Hindlimb muscle (tissue), 1 donor: ENCODE data around the gene HOXC11. TPM values are rescaled to one million over a fixed set of nuclear protein-coding genes. Genes with fewer than 3 reads are reported as not detected.

ENCODE experiments used
- DNase-seq: peaks from one replicate; pipeline ENCODE4 v3.0.0-alpha.2; 2013
- polyA plus RNA-seq: library from polyadenylated mRNA; unstranded; fragments of 120-200 nt; gene quantifications from one replicate; pipeline ENCODE4 v1.2.1, GENCODE V29; 2013; ENCODE audit not compliant: insufficient read length

The HOXC11 gene
- polyA plus RNA-seq, 1 donor: 7.1 TPM

DNA sequence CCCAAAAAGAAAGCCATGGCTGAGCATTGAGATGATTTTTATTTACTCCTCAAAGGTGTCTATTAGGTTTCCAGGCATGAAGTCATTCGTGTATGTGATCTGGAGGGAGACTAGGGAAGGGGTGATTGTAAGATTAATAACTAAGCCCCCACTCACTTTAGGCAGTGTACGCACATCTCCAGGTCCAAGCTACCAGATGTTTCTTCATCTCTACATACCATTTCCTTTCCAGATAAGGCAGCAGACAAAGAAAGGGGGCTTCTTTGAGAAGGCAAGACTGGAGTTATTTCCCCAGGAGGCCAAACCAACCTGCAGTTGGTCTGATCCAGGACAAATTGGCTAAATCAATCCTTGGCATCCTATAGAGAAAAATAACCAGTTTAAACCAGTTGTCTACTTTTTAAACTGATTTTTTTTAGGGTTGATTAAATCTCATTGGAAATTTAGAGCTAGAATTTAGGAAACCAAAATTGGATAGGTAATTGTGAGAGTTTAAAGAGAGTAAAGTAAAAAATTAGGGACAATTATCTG is 30.4 kb upstream of the HOXC11 start:
- DNase-seq: no peak

DNA sequence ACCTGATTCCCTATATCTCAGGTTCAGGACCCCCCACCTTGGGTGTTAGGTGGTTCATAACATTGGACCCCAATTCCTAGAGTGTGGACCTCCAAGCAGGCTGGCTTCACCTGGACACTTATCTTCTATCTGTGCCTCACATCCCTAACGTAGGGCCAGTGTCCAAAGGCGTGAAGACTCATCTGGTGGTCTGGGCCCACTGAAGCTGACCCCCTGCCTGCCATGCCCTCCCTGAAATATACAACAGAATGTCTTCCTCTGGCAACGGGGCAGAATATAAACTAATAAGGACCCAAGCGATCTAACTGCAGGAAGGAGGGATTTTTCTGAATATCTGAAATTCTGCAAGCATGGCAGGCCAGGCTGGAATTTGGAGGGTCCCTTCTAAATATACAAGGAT is 28.7 kb upstream of the HOXC11 start:
- DNase-seq: no peak

DNA sequence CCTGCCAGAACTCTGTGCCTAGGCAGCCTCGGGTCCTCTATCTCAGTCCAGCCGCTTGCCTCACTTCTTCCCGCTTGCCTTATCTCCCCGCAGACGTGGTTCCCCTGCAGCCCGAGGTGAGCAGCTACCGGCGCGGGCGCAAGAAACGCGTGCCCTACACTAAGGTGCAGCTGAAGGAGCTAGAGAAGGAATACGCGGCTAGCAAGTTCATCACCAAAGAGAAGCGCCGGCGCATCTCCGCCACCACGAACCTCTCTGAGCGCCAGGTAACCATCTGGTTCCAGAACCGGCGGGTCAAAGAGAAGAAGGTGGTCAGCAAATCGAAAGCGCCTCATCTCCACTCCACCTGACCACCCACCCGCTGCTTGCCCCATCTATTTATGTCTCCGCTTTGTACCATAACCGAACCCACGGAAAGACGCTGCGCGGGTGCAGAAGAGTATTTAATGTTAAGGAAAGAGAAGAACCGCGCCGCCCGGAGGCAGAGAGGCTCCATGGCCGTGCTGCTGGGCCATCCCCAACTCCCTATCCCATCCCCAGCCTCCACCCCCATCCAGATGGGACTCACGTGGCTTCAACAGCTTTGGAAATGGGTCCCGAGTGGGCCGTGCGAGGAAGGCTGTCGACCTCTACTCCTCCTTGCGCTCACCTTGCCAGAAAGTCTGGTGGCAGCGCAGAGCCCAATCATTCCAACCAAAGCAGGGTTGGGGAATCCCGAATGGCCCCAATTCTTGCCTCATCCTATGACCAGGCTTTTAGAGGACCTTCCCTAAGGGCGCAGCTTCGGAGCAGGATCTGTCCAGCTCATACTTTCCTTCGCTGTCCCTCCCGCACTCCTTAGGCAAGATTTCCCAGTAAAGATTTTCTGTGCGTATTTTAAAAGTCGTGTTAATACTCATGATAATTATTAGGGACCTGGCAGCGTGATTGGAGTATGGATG is 27.7 kb upstream of the HOXC11 start:
- DNase-seq: no peak

DNA sequence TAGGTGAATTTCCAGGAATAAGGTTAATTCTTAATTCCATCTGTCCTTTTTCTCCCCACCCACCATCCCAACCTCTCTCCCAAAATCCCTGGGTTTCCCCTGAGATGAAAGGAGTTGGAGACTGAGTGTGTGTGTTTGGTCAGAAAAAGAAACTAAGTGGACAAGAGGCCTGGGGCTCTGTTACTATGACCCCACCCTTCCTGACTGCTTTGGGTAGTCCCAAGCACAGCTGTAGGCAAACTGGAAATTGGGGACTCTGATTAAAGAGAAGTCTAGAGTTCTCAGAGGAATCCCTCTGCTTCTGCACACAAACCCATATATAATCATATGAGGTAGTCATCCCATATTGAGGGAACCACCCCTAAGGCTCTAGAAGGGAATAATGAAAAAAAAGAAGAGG is 25.2 kb upstream of the HOXC11 start:
- no peak for DNase-seq

DNA sequence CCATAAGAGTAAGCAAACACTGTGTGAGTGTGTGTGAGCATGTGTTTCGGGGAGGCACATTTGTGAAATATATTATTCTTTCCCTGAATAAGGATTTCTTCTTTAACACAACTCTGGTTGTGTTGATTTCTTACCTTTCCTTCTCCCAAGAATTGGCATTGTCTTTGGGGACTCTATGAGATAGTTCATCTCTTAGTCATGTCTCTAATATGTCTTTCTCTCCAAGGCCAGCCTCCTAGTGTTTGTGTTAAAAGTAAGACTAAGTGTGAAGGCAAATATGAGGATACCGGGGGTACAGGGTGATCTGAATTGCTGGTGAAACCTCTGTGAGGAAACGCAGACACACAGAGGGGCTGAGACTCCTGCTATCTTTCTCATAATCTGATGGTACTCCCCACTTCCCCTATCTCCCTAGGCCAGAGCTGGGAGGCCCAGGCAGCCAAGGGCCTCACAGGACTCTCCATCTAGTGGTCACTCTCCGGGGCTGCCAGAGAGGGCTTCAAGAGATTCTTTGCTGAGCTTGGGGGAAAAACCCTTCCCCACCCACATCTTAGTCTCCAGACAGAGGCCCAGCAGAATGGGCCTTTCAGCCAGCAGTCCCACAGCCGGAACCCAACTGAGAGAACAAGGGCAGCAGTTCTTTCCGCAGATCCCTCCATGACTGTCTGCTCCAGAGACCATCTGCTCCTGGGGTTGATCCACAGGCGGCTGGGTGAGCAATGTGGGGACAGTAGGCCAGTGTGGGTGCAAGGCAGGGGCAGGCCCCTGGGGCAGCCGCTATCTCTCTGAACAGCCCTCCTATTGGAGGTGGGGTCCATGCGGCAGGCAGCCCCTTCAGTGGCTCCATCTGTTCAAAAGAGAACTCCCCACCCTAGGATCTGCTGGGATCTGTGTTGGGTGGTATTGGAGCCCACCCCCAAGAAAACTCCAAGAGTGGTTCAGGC is 24.0 kb upstream of the HOXC11 start:
- no peak for DNase-seq

DNA sequence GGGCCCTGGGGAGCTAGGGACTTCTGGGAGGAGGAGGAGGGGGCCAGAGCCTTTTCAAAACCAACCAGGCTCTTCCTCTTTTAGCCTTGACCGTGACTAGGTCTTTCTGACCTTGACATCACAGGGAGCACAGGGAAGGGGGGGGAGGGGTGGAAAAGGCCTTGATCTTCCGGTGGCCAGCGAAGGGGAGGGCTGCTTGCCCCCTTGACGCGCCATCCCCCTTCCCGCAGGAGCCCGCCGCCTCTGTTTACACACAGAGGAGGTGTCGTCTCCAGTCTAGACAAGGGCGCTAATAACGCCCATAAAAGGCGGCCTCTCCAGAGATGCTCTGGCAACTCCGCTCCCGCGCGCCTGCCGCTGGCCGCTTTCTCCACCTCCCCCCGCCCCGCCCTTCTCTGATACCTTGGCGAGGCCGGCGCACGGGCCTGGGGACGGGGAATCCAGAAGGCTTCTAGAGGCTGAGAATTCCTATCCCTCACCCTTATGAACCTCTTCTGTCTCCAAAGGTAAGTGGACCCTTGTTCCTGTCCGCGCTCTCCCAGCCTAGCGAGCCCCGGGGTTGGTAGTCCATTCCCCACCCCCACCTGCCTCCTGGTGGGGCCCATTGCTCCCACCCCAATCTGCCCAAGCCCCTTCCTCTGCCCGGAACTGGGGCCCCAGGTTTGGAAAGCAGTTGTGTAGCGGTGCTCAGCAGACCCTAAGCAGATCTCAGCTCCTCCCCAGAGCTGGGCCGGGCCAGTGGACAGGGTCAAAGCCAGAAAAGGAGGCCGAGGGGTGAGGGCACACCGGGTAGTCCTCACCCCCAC is 23.1 kb upstream of the HOXC11 start:
- no peak for DNase-seq

DNA sequence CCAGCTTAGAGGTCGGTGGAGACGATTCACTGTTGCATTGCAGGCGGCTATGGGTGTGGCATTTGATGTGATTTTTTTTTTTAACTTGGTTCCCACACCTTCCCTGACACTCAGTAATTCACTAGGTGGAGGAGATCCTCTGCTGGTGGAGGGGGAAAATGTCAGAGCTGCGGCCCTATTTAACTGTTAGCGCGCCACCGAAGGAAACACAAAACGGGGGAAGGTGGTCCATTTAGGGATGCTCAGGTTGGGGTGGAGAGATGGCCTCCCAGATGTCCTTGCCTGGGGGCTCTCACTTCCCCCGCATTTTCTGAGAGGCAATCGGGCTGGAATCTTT is 22.5 kb upstream of the HOXC11 start:
- DNase-seq: no peak

DNA sequence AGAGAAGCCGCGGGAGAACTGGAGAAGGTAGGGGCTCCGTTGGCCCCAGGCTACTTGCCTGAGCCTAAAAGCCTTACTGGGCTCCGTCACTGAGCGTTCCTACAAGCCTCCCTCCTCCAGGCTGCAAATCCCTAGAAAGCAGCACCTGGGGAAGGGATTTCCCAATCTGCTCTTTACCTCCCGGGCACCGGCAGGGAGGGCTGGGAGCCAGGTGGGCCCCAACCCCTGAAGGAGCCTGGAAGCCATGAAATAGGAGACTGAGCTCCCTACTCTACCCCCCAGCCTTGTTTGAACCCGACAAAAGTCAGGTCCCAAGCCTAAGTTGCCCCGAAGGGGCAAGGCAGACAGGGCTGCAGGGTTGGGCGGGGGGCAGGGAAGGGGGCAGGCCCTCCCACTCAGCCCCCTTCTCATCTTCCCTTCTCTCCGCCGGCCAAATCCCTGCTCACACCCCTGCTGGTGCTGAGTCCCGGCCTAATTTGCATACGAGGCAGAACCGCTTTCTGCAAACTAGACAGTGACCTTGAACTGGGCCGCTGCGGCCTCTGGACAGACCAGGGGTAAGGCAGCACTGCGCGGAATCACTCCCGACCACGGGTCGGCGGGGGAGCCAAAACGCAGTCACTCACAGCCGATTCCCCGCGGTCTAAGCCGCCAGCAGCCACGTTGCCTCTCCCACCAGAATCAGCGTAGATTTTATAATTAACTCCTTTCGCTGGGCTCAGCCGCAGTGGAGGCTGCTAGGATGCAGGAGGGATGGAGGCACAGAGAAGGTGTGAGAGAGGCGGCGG is 21.9 kb upstream of the HOXC11 start:
- no peak for DNase-seq

DNA sequence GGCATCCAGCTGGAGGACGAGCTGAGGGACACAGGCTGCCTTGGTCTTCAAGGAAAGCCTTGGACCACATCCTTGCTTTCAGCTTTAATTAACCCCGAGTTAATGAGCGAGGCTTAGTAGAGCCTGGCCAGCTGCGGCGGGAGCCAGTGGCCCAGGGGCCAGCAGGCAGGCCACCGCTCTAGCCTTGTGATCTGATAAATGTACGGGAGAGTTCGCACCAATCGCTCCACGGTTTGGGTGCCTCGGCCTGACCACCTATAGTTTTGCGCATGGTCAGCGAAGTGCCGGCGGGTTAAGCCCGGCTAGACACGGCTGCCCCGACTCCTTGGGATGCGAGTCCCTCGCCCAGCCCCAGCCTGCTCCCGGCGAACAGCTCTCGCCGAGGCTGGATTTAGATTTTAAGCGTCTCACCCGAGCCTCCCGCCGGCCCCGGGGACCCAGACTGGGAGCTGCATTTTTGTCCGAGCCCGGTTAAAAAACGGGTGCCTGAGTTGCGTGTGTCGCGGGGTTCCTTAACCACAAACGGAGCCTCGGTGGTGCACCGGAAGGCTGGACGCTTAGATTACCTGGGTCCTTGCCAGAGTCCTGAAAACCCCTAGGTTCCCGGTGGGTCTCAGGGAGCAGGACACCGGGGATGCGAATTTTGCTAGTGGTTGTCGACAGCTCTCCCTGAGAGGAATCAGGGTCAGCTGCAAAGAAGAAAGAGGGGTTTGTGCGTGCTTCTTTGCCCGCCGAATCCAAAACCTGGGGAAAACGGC is 21.2 kb upstream of the HOXC11 start:
- no peak for DNase-seq

DNA sequence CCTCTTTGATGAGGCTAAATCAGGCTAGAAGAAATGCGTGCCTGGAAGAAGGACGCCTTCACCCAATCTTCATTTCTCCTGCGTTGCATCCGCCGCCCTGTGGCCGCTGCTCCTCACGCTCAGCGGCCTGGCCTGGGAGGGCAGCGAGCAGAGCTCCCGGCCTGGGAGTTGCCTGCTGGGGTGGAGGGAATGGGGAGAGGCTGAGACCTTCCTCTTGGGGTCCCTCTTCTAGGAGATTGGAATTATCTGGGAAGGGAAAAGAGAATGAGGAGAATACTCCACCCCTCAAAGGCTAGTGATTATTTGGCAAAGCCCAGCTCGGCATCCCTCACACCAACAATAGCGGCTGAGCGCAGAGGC is 20.6 kb upstream of the HOXC11 start:
- DNase-seq: no peak

DNA sequence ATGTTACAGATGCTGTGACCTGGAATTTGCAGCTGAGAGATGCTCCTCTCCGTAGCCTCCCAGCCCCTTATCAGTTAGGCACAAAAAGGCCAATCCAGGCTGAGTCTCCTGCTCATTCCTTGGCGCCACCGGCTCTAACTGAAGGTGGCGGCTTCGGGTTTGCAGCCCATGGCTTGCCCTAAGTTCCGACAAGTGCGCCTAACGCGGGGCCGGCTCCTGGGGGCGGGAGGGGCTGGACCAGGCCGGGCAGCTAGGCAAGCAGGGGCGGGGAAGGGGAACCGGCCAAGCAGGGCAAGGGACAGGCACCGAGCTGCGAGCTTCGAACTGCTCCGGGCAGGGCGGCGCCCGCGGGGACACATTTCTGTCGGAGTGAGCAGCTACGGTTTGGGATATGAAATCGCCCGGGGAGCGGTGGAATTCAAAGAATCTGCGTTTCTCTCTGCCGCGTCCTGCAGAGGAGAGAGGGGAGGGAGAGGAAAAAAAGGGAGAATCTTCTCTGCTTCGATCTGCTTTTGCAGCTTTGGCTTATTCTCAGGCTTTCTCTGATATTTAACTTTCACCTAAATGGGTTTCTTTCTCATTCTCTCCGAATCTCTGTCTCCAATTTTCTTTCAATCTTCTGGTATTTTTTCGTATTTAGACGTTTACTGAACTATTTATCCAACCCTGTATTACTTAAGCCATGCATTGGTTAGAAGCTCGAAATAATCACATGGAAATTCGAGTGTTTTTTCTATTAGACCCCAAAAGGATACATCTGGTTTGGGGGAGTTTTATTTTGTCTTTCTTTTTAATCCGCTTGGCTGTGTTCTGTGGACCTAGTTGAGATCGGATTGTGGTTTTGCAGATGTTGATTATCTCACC is 19.8 kb upstream of the HOXC11 start:
- DNase-seq: no peak

DNA sequence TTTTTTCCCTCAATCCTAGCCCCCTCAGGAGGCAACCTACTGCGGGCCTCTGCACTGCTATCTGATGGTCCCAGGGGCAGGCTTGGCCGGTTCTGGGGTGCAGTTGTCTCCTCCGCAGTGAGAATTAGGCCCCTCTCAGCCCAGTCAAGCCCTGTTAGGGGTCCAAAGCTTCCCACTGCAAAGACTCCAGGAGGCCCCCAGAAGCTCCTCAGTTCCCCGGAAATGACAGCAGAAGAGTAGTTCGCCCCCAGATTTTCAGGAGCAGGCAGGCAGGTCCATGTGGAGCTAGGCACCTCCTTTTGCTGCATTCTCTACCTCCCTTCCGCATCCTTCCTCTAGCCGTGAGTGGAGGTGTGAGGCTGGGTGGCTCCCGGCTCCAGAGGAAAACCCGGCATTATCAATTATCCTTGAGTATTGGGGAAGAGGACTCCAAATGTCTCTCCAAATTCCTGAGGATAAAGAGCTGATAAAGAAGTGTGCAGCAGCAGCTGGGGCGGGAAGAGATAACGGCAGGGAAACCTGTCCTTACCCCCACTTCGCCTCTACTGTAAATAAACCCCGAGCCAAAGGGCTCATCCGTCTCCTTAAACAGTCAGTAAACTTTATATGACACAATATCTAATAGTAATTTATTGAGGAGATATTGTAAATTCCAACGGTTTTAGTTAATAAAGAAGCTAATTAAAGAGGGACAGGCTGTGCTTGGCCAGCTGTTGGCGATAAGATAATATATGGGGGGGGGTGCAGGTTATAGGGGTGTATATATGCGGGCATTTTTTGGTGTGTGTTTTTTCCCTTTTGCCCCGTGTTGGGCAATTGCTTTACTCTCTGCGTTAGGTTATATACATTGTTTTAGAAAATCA is 18.9 kb upstream of the HOXC11 start:
- DNase-seq: no peak

DNA sequence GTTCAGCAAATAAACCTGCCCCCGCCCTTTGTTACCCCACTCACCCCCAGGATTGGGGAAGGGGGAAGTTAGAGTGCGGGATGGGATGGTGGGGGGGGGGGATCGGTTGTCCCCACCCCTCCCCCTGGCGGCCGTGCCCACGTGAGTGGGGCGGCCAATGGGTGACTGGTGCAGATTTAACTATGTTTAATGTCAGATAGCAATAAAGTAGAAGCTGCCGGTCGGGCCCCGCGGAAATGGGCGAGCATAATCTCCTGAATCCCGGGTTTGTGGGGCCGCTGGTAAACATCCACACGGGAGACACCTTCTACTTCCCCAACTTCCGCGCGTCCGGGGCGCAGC is 18.3 kb upstream of the HOXC11 start, which contains the start of gene HOXC12:
Gene HOXC12, plus strand, starts transcription at position 210 of the 342 bp plus-strand sequence. Its CDS starts 27 bp downstream, at position 237.
- DNase-seq: no peak

DNA sequence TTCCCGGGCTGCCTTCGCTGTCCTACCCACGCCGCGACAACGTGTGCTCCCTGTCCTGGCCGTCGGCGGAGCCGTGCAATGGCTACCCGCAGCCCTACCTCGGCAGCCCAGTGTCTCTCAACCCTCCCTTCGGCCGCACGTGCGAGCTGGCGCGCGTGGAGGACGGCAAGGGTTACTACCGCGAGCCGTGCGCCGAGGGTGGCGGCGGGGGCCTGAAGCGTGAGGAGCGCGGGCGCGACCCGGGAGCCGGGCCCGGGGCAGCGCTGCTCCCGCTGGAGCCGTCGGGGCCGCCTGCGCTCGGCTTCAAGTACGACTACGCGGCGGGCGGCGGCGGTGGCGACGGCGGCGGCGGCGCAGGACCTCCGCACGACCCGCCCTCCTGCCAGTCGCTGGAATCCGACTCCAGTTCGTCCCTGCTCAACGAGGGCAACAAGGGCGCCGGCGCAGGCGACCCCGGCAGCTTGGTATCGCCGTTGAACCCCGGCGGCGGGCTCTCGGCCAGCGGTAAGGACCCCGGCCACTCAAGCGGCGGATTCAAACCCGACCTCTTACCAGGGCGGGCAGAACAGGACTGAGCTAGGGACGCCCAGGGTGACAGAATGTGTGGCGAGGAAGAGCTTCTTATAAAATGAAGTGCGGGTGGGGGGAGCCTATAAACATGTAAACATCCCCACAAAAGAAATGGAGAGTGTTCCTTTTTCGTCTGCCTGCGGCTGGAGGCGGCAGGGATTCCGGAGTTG is 17.7 kb upstream of the HOXC11 start:
- DNase-seq: no peak

DNA sequence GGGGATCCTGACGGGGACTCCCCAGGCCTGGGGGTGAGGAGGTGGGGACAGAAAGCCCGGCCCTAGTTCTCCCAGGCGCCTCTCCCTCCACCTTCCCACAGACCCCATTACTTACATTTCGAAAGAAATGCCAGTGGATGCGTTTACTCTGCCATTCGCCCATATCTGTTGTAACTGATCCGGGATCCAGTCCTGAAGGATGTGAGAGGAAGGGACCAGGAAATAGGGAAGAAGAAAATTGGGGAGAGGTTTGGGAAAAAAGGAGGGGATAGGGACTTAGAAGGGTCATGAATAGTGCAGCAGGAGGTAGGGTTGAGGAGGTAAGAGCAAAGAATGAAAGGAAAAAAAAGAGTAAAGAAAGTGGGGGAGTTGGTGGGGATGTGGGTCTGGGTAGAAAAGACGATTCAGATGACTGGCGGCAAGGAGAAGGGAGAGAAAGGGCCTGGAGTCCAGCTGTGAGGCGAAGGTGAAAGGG is 17.1 kb upstream of the HOXC11 start:
- DNase-seq: no peak

DNA sequence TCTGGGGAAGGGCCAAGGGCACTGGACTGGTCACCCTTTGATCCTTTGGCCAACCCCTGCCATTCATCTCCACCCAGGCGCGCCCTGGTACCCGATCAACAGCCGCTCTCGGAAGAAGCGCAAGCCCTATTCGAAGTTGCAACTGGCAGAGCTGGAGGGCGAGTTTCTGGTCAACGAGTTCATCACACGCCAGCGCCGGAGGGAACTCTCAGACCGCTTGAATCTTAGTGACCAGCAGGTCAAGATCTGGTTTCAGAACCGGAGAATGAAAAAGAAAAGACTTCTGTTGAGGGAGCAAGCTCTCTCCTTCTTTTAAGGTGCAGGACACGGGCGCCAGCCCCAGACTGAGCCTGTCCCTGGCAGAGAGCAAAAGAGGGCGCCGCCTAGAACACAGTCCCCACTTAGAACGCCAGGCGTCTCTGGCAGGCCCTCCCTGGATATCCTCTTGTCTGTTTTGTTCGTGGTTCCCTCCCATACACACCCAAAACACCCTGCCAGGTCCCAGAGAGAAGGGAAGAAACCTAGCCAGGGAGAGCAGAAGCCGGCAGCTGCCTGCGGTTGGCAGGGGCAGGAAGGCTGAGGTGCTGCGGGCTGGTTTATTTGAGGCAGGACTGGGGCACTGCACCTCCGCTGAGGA is 16.6 kb upstream of the HOXC11 start:
- DNase-seq: no peak

DNA sequence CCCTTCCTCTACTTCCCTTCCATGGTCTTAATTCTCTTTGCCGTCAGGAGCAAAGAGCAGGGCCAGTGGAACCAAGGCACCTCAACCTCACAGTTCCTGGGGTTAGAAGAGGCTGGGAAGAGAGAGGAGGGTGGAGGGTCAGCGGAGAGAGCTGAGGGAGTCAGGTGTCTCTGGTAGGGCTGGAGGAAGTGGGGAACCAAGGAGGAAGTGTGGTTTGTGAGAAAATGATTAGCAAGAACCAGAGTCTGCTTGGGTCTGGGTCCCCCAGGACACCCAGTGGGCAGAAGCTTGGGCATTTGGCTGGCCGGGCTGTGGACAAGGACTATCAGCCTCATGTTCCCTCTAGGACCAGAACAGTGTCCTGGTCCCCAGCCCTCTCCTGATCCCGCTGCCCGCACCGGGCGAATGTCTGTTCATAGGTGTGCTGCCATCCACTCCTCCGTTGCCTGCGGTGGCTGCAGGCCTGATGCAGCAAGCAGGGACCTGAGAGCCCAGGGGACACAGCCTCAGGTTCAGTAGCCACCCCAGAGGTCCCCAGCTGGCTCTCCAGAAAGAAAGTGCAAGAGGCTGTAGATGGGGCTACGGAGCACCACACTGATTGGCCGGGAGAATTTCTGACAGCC is 15.9 kb upstream of the HOXC11 start:
- no peak for DNase-seq
